Measurements from ENCODE around the gene ERMAP.

GRCh38 chr1:42887366-42887765 is 70.4 kb downstream of the ERMAP start:
- TF ChIP-seq CTCF (IDR thresholded peaks at IDR 0.05 in 2 of 3, conservative IDR thresholded peaks at IDR 0.05 in 1 of 3; ENCODE audit: control insufficient read depth in 2 of 3, extremely low read depth in 1 of 3, insufficient read depth in 1 of 3, low read depth in 3 of 3, low read length in 3 of 3) (no peak), REST (IDR thresholded peaks at IDR 0.05; ENCODE audit: low read depth, low read length) (no peak), POLR2A (IDR thresholded peaks at IDR 0.05; ENCODE audit: low read depth, low read length) (no peak)
